ENCODE results near the gene SHC2.

DNA sequence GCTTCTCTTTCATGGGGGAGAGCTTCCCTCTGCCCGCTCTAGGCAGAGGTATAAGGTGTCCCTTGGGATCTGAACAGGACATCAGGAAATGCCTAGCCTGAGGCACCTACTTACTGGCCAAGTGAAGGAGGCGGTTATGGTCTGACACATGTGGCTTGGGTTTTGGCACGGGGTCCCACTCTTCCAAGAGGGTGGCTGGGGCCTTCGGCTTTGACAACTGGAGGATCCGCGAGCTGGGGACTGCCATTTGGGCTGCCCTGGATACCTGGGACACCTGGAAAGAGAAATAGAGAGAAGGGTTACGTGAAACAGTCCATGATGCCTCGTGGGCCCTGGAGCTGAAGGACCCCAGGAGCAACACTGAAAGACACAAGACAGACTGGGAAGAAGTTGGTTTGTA lies 93.9 kb downstream of the SHC2 start:
- no peak for TF ChIP-seq ZNF431 (CRISPR knock-in tag; IDR thresholded peaks at IDR 0.05)
- TF ChIP-seq CEBPB (tag; IDR thresholded peaks at IDR 0.05) = no peak
- no peak for TF ChIP-seq EP300 (IDR thresholded peaks at IDR 0.05; ENCODE audit: low read length)

Measured in K562 (cell line).